Endothelial cell of umbilical vein (primary cell): Measurements from ENCODE around the gene GALNT2.

Experiments
- CTCF ChIP-seq, 2 donors: IDR thresholded peaks; 1 replicate in 1 of 2; 2 replicates in 1 of 2; pipeline ENCODE4 v1.5.1; 2011; ENCODE audit warnings: low read length in 2 of 2, mild to moderate bottlenecking in 2 of 2, moderate library complexity in 2 of 2, control low read depth in 1 of 2, inconsistent platforms in 1 of 2, low read depth in 1 of 2; ENCODE audit not compliant: insufficient read depth in 1 of 2; ENCODE audit errors: extremely low read depth in 1 of 2
- EZH2 ChIP-seq: IDR thresholded peaks from 2 replicates; pipeline ENCODE4 v1.6.1; 2012; ENCODE audit warnings: borderline replicate concordance, low read depth, mild to moderate bottlenecking, moderate library complexity, low read length, inconsistent platforms; ENCODE audit not compliant: severe bottlenecking
- FOS ChIP-seq: IDR thresholded peaks from 2 replicates; pipeline ENCODE4 v1.6.1; 2011; ENCODE audit warnings: mild to moderate bottlenecking, low read length, moderate library complexity, borderline replicate concordance; ENCODE audit not compliant: insufficient read depth
- JUN ChIP-seq: IDR thresholded peaks from 2 replicates; pipeline ENCODE4 v1.6.1; 2011; ENCODE audit warnings: borderline replicate concordance, low read depth; ENCODE audit not compliant: insufficient read length, insufficient read depth
- MAX ChIP-seq: IDR thresholded peaks from 2 replicates; pipeline ENCODE4 v1.6.1; 2011; ENCODE audit not compliant: insufficient read depth, insufficient read length
- MYC ChIP-seq: IDR thresholded peaks from one replicate; pipeline ENCODE4 v1.6.1; 2011; ENCODE audit warnings: mild to moderate bottlenecking, low read depth, low read length
- POLR2A ChIP-seq: IDR thresholded peaks from 2 replicates; pipeline ENCODE4 v1.6.1; 2012; ENCODE audit warnings: low read depth, mild to moderate bottlenecking, control low read depth, low read length
- POLR2AphosphoS5 ChIP-seq: IDR thresholded peaks from 2 replicates; pipeline ENCODE4 v1.6.1; 2012; ENCODE audit warnings: low read depth, mild to moderate bottlenecking, control low read depth, low read length, moderate library complexity; ENCODE audit not compliant: insufficient read depth

- TF ChIP-seq EZH2 (no peak), CTCF (IDR thresholded peaks at IDR 0.05; ENCODE audit: extremely low read depth in 1 of 2, insufficient read depth in 1 of 2, low read depth in 1 of 2, low read length in 2 of 2) (no peak), POLR2AphosphoS5 (no peak), POLR2A (no peak), FOS (no peak), MYC (no peak), MAX (no peak), JUN (no peak)
Observed at GRCh38 chr1:230286166-230286889, 219.3 kb downstream of the GALNT2 start.
